CD1c-positive myeloid dendritic cell (primary cell): ENCODE measurements around the gene TANK.
"Not testable (repeated sequence)": the region's sequence is repeated elsewhere in the genome, so short reads cannot be mapped to it uniquely, and the experiment has no call there.

Experiments used
- DNase-seq: peaks from one replicate; pipeline ENCODE4 v3.0.0-alpha.2; 2016; ENCODE audit errors: extremely low spot score

The TANK gene

DNA sequence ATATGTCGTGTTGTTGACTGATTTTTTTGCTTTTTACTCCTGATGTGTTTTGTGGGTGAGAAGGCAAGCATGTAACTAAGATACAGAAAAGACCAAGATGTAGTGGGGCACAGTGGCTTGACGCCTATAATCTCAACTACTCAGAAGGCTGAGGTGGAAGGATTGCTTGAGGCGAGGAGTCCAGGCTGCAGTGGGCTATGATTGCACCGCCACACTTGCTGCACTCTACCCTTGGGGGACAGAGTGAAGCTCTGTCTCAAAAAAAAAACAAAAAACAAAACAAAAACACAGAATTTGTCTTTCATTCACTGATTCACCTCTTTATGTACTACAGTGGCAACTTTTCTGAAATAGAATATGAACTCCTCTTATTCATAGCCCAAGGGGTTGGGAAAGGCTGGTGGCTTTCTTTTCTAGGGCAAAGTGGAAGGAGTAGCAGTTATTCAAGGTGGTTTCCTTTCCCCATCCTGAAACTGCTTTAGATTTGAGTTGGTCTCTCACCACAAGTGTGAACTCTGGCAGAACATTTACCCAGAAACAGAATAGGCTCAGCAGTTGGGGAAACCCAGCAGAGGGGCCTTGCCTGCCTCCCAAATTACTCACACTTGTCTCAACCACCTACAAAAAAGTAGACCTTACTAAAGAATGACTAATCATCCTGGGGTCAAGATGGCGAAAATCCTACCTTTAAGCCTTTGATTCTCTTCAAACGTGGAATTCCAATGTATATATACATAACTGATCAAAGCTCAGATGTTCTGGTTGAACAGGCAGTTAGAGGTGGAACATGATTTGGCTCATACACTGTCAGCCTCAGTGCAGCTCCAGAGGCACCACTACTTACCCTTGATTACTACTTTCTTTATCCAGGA lies 6.5 kb downstream of the TANK start:
- DNase-seq = peak; percentile 35

DNA sequence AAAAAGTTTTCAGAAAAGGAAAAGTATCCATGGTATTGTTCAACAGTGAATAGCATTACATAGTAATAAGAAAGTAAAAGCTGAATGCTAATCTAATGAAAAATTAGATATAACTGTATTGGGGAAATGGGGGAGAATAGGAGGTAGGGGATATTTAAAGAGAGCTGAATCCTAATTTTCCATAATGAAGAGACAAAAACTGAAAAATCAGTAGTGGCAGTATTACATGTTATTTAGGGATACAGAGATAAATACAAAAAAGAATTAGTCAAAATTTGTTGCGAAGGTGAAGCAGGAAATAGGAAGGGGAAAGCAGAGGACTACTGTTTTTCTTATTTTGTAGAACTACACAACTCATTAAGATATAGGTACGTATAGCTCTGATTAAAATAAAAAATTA lies 9.1 kb downstream of the TANK start:
- no peak for DNase-seq

DNA sequence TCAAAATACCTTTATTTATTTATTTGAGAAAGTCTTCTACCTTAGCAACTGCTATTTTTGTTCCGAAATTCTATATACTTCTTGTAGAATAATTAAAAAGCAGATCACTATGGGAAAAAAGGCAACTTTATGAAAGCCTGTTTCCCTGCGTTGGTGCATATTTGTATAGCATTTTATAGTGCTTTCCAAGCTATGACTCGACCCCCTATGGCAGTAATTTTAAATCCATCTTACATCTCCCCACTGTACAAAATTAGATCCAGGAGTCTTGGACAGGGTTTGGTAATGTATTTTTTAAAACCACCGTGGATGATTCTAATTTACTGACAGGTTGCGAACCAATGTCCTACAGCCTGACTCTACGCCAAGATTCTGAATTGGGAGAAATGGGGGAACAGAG lies 10.1 kb downstream of the TANK start:
- DNase-seq = no peak

DNA sequence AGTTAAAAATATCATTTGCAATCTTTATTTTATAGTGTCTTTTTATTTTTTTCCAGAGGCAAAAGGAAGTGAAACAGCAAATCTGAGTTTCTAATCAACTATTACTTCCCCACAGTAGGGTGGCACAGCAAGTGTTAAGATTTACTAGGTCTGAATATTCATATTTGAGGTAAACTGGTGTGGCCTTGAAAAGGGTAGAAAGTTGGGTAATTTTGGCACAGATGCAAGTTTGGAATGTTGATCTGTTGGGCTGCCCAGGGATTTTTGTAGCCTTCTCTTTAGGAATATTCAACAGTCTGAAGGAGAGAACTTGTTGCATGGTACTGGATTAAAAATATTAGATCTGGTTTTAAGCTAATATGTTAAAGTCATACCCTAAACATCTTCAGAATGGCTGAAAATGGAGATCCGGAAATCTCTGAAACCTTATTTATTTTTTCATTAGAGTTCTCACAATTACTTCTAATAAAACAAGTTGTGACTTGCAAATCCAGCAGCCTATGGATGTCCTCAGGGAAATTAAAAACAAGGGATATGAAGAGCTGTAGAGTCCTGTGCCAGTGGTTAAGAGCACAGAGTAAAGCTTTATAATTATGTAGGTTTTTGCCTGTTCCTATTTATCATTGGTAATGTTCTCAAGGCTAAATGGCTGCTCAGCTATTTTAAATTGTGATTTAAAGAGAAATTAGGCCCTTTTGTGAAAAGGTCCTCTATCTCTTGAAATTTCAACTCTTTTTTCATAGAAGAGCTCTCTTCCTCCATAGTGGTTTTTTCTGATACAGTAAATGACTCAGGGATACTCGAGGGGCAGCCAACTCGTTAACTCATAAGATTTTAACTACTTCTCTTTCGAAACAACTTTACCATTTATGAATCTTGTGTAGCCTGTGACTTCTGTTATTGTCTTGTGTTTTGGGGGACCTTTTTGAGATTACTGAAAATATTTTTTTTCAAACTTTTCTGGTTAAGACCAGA lies 11.0 kb downstream of the TANK start:
- peak; percentile 75 for DNase-seq

DNA sequence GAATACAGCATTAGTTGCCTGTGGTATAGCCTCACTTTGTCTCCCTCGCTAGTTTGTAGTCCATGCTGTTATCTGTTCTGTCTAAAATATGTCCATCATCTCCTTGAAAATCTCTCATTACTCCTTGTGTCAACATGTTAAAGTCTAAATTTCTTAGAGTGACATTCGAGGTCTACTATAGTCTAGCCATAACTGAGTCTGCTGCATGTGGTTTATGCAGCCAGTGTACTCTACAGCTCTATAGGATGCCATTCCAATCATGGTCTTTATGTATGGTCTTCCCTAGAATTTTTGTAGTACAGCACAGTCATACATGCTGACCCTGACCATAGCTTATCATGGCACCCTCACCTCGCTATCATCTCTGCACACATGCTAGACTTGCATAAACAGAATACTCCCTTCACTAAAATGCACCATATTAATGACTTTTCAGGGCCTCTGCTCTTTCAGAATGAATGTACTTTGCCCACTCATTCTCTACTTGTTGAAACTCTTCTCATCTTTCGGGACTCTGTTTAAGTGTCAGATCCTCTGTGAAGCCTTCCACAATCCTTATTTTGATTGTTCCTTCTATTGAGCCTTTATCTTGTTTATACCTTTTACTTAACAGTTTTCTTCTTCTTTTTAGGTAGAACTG lies 12.8 kb downstream of the TANK start:
- no peak for DNase-seq

DNA sequence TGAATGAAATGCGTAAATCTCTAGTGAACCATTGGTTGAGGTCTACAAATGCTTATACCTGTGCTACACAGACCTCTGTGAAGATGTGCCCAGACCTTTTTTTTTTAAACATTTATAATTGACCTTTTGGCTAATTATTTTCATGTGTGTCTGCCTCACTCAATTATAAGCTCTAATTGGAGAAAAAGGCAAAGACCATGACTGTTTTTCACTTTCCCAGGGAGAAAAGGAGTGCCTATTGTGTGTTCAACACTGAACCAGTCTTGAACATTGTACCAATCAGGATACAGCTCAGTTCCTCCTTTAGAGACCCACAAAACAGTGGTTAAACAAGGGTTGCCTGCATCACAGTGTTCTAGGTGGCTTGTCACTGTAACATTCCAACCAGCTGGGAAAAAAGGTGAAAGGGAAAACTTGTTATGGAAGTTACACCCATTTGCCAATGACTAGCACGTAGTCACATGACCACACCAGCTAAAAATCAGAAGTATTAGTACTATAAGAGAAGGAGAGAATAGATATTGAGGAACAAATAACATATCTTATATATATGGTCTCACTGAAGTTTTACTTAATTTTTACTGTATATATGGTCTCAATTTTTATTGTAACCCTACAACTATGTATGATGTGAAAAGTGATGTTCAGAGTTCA lies 13.4 kb downstream of the TANK start:
- no peak for DNase-seq

DNA sequence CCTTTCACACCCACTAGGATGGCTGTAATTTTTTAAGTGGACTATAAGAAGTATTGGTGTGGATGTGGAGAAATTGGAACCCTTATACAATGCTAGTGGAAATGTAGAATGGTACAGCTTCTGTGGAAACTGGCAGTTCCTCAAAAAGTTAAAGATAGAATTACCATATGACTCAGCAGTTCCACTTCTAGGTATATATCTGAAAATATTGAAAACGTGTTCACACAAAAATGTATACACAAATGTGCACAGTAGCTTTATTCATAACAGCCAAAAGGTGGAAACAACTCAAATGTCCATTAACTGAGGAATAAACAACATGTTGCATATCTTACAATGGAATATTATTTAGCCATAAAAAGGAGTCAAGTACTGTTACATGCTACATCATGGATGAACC lies 17.7 kb downstream of the TANK start:
- DNase-seq = peak; percentile 42

DNA sequence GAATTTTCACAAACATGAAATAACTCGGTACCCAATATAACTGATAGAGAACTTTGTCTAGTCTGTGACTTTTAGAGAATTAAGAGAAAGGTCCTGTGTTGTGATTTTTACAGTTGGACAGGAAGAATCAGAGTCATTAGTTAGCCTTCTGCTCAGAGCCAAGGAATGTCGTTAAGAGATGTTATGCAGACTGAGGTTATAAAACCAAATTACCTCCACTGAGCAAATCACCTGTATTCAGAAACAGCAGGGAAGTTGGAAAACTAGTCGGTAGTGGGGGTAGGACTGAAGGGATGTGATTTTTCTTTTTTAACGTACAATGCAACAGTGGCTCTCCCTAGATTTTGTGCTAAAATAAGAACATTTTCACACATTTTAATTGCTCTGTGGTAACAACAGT lies 18.5 kb downstream of the TANK start:
- DNase-seq = no peak

DNA sequence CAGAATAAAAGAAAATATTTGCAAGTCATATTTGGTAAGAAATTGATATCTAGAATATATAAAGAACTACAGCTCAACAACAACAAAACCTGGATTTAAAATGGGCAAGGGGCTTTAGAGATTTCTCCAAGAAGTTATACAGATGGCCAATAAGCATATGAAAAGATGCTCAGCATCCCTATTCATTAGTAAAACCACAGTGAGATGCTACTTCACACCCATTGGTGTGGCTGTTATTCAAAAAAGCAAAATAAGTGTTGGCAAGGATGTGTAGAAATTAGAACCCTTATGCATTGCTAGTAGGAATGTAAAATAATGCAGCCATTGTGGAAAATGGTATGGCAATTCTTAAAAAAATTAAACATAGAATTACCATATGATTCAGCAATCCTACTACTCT lies 29.8 kb downstream of the TANK start:
- no peak for DNase-seq

DNA sequence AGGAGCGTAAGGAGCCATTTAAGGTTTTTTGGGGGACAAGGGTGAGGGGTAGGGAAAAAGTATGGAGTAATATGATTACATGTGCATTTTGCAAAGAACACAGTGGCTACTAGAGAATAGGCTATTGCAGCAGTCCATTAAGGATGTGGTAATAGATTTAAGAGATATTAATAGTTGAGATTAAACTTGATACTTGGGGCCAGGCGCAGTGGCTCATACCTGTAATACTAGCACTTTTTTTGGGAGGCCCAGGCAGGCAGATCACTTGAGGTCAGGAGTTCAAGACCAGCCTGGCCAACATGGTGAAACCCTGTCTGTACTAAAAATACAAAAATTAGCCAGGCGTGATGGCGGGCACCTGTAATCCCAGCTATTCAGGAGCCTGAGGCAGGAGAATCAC lies 35.4 kb downstream of the TANK start:
- DNase-seq = not testable (repeated sequence)

DNA sequence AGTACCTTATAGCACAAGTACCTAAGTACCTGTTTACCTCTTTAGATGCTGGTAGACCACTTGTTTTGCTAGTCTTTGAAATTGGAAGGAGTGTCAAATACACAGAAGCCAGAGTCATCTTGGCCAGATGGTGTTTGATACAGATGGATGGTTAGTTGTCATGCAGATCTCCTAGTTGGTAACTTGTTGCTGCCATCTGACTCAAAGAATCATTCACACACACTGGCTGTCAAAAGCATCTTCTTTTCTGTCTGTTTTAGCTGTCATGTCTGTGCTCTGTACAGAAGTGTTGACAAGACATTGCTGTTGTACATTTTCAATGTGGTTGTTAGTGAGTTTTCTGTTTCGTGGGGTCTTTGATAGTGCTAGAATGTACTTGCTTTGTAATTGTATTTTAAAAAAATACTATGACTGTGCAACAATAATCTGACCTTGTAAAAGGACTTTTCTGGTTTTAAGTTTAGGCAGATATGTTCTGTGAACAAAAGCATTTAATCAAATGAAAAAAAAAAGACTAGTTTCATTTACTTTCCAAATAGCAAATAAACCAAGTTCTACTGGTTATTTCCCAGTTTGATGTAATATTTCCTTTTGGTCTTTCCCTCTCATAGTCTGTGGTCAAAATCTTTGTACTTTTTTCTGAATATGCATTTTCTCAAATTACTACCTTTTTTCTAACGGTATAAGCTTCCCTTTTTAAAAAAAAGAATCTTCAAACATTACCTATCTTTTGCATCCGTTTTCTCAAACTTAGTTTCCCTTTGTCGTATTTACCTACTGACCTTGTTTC lies 39.9 kb downstream of the TANK start:
- DNase-seq = no peak

DNA sequence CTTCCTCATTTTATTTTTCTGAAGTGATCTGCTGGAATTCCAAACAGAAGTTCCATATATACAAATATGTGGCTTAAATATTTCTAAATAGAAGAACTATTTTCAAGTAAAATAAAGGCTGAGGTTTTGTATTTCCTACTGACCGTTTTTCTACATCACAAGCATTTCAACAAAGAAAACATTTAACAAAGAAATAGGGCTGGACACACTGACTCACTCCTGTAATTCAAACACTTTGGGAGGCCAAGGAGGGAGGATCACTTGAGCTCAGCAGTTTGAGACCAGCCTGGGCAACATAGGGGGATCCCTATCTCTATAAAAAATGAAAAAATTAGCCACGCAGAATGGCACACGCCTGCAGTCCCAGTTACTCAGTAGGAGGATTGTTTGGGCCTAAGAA lies 44.6 kb downstream of the TANK start:
- peak; percentile 21 for DNase-seq

DNA sequence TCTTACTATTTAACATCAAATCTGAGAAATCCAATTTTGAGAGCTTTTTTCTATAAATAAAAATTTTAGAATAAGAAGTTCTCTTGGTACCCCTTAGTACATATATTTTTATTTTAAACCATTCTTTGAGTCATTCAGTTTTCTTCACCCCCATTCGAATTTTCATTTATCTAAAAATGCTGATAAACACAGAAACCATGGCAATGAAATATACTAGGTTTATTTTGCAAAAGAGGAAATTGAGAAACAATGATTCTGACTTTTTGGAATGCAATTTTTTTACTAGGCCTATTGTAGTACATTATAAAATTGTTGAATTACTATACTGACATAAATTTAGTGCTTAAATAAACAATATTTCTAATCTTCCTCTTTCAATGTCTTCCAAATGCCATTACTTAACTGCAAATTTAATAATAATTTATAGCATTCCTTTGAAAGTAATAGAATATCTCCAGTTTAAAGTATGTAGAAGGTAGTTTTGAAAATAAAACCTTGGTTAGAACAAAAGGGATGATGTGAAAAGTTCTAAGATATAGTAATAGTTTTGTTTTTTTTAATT lies 46.3 kb downstream of the TANK start:
- peak; percentile 30 for DNase-seq

DNA sequence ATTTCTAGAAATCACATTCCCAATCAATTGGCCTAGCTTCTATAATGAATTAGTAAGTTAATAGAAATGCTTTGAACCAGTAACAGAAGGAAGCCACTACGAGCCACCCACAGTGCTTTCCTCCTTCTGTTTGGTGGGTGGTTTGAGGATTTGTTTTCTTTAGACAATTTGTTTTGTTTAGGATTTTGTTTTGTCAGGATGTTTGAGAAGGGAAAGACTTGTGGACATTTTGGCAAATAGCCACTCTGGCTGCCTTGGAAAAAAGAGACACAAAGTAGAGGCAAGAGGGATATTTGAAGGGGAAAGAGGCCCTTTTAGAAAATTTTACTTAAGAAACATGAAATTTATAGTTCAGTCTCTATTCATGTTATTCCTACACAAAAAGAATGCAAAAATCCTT lies 47.7 kb downstream of the TANK start:
- no peak for DNase-seq

DNA sequence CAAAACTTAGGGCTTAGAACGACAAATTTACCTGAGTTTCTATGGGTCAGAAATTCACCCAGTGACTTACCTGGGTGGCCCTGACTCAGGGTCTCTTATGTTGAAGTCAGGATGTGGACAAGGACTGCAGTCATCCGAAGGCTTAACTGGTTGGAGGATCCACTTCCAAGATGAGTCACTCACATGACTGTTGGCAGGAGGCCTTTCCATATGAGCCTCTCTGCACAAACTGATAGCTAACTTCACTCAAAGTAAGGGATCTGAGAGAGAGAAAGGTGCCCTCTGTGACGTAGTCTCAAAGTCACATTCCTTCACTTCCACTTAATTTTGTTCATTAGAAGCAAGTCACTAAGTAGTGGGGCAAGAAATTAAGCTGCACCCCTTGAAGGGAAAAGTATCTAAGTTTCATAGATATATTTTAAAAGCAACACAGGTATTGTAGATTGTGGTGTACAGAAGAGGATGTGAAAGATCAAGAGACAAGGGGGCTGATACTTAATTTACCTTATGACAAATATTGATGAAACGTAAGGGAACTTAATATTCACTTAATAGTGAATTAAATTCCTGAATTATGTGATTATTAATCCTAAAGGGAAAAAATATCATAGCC lies 48.4 kb downstream of the TANK start:
- DNase-seq = no peak

DNA sequence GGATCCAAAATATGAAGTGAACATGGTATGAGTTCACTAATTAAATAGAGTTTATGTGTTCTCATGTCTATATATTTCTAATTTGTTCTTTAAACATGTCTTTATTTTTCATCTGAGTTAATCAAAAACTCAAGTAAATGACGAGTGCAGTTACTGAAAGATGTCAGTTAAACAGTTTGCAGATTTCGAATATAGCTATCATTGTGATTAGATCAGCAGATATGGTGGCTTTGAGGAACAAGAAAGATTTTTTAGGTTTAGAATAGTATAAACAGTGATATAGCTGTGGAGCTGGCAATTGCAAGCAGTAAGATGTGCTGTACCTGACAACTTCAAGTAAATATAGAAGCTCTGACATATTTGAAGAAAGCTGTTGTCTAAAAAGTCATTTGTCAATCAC lies 49.7 kb downstream of the TANK start:
- DNase-seq = no peak

DNA sequence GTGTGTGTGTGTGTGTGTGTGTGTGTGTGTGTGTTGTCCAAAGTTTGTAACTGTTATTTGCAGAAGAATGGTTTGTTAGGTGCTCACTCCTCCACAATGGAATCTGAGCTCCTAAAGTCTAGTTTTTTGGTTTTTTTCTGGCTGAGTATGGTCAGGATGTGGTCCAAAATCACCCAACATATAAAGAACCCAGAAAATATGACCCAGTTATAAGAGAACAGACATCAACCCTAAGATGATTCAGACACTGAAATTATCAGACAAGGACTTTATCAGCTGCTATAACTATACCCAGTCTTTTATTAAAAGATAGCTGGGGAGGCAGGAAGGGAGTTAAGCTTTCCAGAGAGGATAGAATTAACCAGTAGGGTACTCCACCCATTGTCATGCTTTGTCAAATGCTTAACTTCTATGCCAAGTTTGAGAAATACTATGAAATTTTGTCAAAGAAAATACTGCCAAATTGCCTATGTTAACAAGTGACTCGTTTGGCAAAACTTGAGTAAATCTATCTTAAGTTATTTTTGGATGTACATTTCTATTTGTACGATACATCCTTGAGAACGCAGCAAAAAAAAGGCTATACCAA lies 57.5 kb downstream of the TANK start:
- DNase-seq = no peak

DNA sequence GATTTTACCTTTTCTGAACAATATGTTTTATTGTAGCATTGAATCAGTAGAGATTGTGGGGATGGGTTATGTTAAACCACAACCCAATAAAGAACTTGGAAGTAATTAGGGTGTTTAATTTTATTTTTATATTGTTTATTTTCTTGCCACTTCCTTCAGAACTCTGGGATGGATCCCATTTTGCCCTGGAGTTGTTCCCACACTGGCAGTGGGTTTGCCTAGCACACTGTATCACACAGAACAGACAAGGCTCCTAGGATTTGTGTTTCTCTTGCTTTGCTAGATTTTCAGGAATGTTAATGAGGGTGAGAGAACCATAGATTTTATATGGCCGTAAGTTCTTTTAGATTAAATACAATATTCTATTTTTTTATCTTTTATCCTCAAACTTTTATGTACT lies 59.0 kb downstream of the TANK start:
- DNase-seq = no peak

DNA sequence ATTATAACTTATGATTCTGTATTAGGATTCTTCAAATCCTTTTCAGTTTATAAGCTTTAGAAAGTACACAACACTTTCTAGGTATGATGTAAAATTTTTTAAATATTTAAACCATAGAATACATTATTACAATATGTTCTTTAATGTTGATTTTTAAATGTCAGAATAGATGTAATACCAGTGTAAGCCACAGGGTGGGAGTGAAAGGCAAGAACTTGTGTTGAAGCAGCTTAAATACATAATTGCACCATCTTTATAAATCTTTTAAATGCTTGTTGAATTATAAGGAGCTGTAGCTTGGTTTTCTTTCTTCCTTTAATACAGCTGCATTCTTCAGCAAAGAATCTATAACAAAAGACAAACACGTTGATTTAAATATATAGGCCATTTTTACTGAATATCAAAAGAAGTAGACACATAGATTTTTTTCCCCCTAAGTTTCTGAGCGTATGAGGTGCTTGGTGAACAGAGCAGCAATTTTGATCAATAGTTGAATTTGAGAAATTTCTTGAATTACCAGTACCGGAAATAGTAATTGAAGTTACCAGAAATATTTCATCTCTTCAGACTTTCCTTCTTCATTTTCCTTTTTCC lies 63.0 kb downstream of the TANK start:
- peak; percentile 62 for DNase-seq
